Activated CD4-positive, alpha-beta T cell treated with anti-CD3 and anti-CD28 coated beads, Interleukin-10, Interleukin-2, amounts not matched to agents 100 ng/mL and 50 ng/mL, durations not matched to agents 16 hours and 8 hours (primary cell): ENCODE measurements around the gene ETNK2.

Experiments
- DNase-seq: peaks from one replicate; pipeline ENCODE4 v3.0.0-alpha.2; 2020

ETNK2 gene, protein sequence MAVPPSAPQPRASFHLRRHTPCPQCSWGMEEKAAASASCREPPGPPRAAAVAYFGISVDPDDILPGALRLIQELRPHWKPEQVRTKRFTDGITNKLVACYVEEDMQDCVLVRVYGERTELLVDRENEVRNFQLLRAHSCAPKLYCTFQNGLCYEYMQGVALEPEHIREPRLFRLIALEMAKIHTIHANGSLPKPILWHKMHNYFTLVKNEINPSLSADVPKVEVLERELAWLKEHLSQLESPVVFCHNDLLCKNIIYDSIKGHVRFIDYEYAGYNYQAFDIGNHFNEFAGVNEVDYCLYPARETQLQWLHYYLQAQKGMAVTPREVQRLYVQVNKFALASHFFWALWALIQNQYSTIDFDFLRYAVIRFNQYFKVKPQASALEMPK

DNA sequence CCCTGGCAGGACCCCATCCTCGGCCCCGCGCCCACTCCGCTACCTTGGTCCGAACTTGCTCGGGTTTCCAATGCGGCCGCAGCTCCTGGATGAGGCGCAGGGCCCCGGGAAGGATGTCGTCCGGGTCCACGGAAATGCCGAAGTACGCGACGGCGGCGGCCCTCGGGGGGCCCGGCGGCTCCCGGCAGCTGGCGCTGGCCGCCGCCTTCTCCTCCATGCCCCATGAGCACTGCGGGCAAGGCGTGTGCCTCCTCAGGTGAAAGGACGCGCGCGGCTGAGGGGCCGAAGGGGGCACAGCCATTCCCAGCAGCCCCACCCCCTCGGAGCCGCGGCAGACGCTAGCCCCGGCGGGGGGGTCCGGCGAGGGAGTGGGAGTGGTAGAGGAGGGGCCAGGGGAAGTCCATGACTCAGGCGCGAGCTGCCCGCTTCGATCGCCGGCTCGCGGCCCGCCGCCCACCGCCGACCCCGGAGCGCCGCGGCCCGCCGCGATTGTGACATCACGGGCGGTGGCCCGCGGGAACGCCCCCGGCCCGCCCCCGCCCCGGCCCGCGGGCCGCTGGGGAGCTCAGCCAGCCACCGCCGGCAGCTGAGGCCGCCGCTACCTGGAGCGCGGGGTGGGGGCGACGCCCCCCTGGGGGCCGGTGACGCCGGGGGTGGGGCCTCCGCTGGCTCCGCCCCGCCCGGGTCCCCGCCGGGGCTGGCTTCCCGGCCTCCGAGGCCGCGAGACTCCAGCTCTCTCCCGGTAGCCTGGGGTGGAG is at the start of gene ETNK2:
Gene ETNK2 (minus strand): TSS at position 493 of the 758 bp plus-strand sequence. CDS start 192 bp downstream, at position 301.
- DNase-seq, result peak; percentile 21

DNA sequence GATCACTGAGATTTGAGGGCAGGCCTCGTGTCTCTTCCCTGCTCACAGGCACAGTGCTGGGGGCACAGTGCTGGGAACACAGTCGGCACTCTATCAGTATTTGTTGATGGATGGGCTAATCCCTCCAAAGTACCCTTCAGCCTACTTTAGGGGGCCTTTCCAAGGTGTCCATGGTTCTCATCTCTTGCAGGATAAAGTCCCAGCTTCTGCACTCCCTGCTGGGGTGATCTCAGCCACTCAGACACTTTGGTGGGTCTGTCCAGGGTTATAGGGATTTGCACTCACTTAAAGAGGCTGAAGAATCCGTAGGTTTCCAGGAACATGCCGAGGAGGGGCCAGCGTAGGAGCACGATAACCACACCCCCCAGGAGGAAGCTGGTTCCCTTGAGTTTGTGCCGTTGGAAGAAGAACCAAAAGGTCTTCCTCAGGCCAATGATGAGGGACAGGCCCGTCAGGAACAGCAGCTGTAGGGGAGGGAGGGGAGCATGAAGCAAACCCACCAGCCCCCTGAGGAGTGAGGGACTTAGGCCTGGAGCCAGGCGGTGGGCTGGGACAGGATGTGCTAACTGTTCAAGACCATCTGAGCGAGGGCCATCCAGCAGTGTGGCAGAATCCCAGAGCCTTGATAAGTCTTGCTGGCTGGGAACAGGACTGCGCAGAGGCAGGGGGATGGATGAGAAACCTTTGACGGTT is 49.6 kb upstream of the ETNK2 start:
- no peak for DNase-seq

DNA sequence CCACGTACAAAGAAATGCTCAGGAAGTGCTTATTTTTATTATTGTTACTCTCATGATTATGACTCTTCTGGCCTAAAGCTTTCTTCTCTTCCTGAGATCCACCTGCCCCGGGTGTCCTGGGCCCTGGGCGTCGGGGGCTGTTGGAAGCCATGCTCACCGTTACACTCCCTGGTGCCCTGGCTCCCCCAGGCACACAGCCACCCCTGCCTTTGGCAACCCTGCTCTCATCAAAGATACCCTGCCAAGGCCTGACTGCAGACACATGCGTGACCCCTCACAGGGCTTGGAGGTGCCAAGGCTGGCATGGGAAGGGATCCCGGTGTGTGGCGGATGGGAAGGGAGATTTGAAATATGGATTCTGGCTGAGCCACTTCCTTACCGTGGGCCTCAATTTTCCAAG is 47.7 kb upstream of the ETNK2 start:
- DNase-seq, result no peak

DNA sequence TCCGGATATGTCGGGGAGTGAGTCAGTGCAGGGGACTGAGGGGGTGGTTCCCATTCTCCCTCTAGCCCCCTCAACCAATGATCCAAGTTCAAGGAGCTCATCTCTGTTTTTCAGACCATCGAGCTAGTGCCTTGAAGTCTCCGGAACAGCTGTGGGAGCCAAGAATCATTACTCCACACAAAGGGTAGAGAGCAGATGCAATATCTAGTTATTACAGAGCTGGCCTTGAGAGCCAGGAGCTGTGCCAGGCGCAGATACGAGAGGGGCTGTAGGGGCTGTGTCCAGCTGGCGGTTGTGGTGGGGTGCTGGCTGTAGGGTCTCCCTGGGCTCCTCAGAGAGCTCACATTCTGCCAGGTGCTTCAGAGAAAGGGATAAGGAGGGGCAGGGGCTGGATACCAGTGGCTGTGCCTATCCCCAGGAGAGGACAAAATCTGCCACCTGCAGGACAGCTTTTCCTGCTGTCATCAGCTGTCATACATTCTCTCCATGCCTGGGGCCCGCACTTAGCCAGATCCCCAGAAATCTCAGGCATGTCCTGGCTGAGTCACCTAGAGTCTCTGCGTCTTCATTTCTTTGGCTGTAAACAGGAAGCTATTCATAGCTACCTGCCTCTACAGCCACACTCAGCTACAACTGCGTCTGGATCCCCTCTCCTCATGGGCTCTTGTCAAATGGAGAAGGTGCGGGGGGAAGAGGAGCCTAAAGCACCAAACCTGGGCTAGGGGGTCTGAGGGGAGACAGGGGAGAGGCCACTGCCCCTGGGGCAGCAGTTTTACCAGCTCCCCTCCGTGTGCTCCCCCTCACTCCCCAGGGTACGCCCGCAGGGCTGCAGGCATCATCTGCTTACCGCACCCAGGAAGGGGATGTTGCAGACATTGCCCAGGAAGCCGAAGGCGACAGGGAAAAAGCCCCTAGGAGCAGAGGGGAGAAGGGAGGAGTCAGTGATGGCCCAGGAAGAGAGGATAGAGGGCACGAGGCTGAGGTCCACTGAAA is 46.8 kb upstream of the ETNK2 start:
- DNase-seq, result no peak

DNA sequence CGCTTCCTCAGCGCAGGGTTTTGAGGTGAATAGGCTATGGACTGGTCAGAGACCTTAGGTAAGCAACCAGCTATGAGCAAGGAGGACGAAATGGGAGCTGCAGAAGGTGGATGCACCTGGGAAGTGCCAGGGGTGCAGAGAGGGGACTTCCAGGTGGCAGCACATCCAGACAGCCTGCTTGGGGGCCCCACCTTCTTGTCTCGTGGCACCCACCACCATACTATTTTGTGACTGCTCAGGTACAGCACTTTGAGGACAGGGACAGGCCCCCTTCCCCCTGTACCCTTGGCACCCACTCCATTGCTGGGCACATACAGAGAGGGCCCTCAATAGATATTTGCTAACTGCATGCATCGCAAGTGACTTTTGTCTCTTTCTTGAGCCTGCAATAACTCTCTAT is 45.2 kb upstream of the ETNK2 start:
- no peak for DNase-seq

DNA sequence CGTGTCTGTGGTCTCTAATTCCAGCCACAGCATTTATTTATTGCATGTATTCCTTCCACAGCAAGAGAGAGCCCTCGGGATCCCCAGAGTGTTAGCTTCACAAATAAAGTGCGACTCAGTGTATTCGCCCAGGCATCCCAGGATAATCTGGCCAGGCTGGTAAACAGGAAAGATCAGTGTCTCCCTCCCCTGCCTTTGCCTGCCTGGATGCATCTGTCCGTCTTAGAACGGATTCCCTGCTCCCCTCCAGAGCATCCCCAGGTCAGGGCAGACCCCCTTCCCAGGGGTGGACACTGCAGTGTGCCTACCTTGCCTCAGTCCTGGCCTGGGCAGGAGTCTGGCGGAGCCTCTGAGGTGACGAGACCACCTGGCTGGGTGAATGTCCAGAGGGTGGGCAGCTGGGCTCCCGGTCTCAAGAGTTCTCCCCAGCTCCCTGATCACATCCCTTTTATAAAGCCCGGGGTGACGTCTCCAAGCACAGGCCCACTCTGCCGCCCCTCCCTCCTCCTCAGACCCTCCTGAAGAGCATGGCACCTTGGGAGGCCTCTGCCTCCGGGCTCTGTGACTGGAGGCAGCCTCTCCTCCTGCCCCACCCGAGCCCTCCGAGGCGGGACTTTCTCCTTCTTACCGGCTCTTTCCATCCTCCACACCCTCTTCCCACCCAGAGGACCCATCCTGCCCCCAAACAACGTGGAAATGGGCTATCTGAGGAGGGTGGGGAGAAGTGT is 44.4 kb upstream of the ETNK2 start, which contains the start of gene KISS1:
Gene KISS1 (minus strand): TSS at position 424 of the 728 bp plus-strand sequence. CDS start 3,615 bp downstream, outside the sequence.
- DNase-seq, result no peak

DNA sequence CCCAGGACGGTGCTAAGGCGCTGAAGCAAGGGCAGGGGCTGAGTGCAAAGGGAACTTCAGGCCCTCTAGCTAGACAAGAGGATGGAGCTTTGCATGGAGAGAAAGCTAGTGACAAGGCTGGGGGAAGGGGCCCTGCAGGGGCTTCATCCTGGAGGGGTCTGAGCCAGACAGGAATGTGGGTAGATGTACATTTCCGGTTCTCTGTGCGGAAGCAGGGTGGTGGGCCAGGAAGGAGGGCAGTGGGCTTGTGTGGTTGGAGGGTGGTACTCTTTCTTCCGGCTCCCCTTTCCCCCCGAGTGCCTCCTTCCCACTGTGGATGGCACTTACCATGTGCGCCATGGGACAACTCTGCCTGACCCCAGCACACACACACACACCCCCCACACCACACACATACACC is 42.9 kb upstream of the ETNK2 start:
- DNase-seq, result no peak

DNA sequence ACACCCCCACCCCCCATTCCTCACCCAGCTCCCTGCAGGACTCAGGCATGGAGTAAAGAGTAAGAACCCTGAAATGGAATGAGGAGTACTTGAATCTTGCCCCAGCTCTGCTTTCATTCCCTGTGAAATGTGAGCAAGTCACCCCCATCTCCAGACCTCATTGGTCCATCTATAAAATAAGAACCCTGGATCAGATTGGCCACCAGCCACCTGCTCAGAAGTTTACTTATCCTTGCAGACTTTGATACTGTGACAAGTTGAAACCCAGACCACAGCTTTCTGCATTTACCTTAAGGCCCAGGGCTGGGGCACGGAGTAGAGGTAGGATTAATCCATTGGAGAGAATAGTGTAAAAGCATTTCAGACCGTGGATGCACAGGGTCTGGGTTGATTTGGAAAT is 42.2 kb upstream of the ETNK2 start:
- no peak for DNase-seq

DNA sequence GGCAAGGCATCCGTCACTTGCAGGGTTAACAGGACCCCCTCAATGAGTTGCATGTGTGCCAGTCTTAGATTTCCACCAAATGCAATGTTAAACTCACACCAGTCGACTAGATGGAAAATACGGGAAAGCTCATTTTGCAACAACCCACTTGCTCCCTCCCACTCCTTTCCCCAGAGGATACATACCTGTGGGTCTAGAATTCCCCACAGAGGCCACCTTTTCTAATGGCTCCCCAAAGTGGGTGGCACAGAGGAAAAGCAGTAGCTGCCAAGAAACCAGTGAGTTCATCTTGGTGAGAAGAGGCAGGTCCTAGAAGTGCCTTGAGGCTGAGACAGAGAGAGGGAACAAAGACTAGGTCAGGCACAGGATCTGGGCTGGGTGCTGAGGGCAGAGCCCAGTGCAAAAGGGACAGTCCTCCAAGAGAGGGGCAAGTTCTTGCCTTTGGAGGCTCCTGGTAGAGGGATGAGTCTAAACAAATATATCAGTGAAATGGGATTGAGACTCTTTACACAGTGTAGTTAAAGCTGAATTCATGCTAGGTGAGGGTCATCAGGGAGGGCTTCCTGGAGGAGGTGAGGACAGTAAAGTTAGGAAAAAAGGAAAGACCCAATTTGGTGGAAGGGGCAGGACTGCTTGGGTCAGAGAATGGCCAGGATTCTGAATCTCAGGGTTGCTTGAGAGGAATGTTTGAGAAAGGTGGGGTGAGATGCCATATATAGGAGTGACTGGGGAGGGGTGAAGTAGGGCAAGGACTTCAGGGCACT is 40.9 kb upstream of the ETNK2 start:
- no peak for DNase-seq

DNA sequence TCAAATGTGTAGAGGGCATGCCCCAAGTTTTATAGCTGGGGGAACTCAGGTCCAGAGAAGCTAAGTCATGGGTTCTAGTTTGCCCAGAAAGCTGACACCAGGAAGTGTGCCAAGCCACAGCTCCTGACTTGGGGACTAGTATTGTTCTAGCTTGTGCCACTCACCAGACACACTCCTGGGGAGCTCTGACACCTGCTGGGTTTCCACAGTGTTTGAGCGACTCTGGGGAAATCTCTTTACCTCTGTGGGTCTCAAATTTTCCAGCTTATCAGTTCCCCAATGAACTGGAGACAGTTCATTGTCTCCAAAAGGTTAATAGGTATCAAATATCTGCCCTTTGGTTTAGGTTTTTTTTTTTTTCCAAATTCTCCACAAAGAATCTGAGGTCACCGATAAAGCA is 40.2 kb upstream of the ETNK2 start:
- no peak for DNase-seq

DNA sequence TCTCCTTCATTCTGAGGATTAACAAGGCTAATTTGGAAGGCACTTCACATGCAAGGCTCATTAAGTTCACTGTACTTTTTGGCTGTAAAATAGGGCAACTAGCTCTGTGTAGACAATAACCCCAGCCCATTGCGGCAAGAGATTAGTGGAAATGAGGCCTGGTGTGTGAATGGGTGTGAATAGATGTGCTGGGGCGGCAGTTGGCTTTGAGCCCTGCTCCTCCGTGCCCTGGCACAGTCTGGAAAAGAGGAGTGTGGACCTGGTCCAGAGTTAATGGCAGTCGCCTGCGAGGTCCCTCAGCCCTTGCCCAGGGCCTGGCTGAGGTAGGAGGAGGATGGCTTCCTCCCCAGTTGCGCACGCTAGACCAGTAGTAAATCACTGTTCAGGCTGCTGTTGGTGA is 39.6 kb upstream of the ETNK2 start:
- no peak for DNase-seq

DNA sequence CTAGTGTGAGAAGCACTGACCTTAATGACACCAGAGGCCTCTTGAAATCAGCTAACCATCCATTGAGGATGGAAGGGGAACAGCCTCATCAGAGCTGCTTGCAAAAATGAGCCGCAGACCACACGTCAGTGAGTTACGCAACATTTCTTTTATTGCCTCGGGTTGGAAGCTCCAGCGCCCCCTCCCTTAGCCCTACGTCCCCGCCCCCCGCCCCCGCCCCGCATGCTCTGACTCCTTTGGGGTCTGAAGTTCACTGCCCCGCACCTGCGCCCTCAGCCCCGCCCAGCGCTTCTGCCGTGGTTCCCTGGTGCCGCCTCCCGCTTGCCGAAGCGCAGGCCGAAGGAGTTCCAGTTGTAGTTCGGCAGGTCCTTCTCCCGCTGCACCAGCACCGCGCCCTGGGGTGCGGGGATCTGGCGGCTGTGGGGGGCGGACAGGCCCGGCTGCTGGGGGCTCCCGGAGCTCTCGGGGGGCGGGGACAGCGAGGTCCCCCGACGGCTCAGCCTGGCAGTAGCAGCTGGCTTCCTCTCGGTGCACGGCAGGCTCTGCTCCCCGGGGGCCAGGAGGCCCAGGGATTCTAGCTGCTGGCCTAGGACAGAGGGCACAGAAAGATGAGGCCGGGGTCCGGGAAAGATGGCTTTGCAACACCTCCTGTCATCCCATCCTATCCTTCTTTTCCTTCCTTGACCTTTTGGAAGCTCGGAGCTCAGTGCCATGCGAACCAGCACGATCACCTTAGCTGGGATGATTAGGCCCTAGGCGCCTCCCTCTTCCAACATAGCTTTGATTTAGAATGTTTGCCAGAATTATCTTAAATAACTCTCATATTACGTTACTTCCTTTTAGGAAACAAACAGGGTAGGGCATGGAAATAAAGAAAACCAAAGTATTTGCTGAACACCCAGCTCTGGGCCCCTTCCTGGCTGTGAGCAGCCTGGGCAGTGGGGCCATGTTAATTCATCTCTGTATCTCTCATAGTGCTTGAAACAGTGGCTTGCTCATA is 38.7 kb upstream of the ETNK2 start:
- DNase-seq, result peak; percentile 18

DNA sequence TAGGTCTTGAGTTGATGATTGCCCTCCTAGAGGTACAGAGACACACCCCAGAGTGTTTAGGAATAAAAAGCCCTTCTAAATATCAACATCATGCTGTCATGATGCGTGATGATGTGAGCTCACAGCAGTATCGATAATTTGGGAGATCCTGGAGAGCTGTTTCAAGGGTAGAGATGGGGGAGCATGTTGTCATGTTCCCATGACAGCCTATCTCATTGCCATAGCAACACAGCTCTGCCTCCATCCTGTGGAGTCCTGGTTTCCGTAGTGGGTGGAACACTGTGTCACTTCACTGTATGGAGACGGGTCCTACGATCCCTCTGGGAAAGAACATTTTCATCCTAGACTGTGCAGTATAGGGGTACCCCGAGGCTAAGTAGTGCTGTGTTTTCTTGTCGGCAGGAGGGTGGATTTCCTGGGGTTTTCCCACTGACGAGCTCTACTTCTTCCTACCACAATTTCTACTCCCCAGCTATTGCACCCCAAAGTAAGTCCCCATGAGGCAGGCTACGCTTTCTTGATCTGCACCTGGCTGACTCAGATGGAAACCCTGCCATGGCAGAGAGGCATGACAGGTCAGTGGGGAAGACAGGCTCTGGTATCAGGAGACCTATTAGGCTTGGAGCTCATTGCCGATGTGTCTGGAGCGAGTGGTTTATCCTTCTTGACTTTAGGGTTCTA is 37.3 kb upstream of the ETNK2 start:
- no peak for DNase-seq

DNA sequence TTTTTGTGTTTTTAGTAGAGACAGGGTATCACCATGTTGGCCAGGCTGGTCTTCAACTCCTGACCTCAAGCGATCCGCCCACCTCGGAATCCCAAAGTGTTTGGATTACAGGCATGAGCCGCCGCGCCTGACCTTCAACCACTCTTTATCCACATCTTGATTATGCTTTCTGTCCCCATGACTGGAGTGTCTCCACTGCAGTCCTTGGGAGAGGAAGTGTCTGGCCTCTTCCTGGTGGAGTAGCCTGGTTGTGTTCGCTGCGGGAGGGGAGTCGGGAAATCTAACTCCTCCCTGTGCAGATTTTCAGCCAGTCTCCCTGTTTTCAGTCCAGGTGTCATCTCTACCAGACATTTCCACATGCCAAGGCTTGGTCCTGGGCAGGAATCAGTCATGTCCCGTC is 34.8 kb upstream of the ETNK2 start:
- DNase-seq, result no peak

DNA sequence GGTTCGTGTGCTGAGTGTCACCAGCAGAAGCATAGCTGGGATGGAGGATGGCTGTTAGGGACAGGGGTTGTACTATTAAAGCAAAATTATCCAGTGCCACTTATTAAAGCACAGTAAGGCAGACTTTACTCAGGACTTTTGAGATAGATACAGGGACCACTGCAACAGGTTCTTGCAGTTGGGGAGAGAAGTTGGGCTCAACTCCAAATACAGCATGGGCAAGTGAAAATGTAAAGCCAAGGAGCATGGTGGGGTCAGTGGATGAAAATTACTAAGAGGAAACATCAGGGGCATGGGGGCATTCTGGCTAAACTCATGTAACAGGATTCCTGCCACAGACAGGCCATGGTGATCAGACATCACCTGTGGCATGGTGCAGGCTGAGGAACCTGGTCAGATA is 29.3 kb upstream of the ETNK2 start:
- no peak for DNase-seq

DNA sequence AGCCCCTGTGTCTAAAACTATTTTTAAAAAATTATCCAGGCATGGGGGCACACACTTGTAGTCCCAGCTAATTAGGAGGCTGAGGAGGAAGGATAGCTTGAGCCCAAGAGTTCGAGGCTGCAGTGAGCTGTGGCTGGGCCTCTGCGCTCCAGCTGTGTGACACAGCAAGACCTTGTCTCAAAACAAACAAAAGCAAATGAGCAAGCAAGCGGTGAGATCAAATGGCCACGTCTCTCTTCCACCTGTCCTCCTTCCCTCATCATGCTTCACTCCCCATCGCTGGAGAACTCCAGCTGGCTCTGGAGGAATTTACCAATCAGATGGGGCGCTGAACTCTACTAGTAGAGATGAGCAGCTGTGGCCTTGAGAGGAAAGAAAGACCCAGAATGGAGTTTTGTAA is 28.3 kb upstream of the ETNK2 start:
- no peak for DNase-seq

DNA sequence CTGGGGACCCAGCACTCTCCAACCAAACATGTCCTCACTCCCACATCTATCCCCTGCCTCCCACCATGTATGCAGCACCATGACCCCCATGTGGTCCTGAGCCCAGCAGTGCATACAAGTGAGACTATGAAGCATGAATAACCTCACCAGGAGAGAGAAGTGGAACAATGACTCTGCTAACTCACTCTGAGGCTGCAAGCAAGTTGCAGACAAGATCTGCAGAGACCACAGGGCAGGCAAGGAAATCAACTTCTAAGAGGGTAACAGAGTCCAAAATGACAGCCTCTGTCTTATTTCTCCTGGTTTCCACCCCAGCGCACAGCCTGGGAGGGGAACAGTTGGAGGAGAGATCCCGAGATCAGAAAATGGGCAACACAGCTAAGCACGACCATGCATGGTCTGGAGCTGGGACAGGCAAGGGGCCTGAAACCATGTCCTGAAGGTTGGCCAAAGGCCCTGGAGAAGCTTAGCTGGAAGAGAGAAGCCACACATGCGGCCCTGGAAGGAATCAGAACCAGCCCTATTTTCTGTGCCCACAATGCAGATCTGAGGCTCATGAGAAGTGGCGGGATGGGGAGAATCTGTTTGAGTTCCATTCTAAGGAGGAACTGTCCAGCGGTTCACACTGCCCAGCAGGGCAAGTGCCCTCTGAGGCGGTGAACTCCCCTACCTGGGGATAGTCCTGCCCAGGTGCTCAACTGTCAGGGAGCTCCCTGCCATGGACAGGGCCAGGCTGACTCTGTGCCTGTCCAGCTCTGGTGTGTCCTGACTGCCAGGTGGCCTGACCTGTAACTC is 26.8 kb upstream of the ETNK2 start:
- DNase-seq, result no peak

DNA sequence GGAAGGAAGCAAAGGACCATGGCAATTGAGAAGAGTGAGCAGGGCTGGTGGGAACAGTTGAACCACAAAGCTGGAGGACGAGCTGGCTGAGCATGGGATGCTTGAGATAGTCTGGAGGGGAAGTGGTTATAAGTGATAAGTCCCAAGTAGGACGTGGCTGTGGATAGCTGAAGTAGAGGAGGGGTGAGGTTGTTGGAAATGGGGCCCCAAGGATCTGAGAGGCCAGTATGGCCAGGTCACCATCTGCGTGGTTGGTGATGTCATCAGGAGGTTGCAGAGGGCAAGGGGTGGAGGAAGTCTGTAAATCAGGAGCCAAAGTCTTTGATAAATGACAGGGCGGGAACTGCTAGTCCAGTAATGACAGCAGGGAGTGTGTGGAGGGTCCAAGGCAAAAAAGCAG is 25.3 kb upstream of the ETNK2 start:
- DNase-seq, result no peak
